ENCODE data around the gene ENO2.
"Not testable (repeated sequence)": the region's sequence is repeated elsewhere in the genome, so short reads cannot be mapped to it uniquely, and the experiment has no call there.

ENO2 gene

DNA sequence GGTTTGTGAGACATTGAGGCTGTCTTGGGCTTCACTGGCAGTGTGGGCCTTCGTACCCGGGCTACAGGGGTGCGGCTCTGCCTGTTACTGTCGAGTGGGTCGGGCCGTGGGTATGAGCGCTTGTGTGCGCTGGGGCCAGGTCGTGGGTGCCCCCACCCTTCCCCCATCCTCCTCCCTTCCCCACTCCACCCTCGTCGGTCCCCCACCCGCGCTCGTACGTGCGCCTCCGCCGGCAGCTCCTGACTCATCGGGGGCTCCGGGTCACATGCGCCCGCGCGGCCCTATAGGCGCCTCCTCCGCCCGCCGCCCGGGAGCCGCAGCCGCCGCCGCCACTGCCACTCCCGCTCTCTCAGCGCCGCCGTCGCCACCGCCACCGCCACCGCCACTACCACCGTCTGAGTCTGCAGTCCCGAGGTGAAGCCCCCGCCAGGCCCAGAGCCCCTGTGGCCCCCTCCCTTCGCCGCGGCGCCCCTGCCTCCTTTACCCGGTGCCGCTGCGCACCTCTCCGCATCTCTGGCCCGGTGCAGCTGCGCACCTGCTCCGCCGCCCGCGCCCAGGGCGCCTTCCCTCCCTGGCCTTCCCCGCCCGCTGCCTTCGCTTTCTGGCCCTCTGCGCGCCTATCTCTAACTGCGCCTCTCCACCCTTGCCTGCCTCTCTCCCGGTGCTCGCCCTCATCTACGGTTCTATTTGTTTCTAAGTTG, at the start of gene ENO2:
Gene ENO2, plus strand, starts transcription at position 335 of the 701 bp plus-strand sequence. CDS start 1,253 bp downstream, outside the sequence.
- DNase-seq, result peak; percentile 79 to 87
- TF ChIP-seq POLR2A (IDR thresholded peaks at IDR 0.05; ENCODE audit: low read length) (peak; percentile 33), GATA1 (IDR thresholded peaks at IDR 0.05; ENCODE audit: low read depth, low read length) (no peak)

DNA sequence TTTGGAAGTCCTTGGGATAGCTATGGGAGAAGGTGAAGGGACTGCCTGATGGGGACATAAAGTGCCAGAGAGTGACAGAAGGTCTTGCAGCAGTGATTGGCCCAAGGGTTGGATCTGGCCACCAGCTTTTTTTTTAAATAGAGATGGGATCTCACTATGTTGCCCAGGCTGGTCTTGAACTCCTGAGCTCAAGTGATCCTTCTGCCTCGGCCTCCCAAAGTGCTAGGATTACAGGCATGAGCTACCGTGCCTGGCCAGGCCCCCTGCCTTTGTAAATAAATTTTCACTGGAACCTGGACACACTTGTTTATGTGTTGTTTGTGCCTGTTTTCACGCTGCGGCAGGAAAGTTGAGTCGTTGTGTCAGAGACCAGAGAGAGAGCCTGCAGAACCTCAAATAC, 49.1 kb upstream of the ENO2 start:
- DNase-seq, result not testable (repeated sequence)

GRCh38 chr12:6866163-6866919, 48.0 kb upstream of the ENO2 start:
- no peak for DNase-seq
- TF ChIP-seq GATA1 (IDR thresholded peaks at IDR 0.05; ENCODE audit: low read depth, low read length) (no peak), POLR2A (IDR thresholded peaks at IDR 0.05; ENCODE audit: low read length) (no peak)

DNA sequence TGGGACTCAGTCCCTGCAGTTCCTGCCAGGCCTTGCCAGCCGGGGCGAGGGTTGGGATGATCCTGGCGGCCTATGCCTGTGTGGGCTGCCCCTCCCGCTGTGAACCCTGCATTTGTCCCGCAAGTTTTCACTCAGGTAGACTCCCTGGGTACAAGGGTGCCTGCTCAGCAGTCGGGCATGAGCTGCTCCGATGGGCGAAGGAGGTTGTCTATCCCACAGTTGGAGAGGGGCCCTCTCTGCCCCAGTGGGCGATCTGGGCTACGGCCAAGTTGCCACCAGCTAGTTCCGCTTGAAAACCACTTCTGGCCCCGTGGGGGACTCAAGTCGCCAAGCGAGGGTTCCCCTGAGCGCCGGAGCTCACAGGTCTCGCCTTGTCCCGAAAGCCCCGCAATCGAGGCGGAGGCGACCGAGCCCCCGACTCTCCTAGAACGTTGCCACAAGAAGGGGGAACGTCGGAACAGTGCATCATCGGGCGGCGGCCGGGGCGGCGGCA, 47.4 kb upstream of the ENO2 start:
- TF ChIP-seq GATA1 (IDR thresholded peaks at IDR 0.05; ENCODE audit: low read depth, low read length), result no peak
- TF ChIP-seq POLR2A (IDR thresholded peaks at IDR 0.05; ENCODE audit: low read length), result no peak
- DNase-seq, result no peak

DNA sequence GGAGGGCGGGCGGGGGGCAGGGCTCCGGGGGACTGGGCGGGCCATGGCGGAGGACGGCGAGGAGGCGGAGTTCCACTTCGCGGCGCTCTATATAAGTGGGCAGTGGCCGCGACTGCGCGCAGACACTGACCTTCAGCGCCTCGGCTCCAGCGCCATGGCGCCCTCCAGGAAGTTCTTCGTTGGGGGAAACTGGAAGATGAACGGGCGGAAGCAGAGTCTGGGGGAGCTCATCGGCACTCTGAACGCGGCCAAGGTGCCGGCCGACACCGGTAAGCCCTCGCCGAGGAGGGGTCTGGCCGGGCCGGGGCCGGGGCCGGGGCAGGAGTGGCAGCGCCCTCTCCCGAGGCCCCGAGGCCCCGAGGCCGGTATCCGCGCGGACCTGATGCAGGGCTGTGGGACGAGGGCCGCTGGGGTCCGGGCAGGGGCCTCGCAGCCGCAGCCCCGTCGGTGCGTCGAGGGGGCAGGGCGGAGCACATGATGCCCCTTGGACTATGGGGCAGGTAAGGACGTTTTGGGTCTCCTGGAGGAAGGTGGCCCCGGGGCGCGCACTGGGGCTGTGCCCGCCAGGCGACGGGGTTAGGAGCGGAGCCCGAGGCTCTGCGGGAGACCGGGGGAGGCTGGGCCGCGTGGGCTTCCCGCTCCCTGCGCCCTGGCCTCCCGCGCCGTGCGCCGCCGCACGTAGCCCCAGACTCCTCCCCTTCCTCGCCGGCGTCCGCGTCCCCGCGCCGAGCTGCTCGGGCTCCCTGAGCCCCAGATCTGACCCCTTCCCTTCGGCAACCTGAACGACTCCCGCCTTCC, 46.8 kb upstream of the ENO2 start, which contains the start of gene TPI1:
Gene TPI1, plus strand, starts transcription at position 119 of the 798 bp plus-strand sequence. Its CDS starts 36 bp downstream, at position 155.
- TF ChIP-seq POLR2A (IDR thresholded peaks at IDR 0.05; ENCODE audit: low read length) (peak; percentile 89), GATA1 (IDR thresholded peaks at IDR 0.05; ENCODE audit: low read depth, low read length) (no peak)
- peak; percentile 88 to 93 for DNase-seq

DNA sequence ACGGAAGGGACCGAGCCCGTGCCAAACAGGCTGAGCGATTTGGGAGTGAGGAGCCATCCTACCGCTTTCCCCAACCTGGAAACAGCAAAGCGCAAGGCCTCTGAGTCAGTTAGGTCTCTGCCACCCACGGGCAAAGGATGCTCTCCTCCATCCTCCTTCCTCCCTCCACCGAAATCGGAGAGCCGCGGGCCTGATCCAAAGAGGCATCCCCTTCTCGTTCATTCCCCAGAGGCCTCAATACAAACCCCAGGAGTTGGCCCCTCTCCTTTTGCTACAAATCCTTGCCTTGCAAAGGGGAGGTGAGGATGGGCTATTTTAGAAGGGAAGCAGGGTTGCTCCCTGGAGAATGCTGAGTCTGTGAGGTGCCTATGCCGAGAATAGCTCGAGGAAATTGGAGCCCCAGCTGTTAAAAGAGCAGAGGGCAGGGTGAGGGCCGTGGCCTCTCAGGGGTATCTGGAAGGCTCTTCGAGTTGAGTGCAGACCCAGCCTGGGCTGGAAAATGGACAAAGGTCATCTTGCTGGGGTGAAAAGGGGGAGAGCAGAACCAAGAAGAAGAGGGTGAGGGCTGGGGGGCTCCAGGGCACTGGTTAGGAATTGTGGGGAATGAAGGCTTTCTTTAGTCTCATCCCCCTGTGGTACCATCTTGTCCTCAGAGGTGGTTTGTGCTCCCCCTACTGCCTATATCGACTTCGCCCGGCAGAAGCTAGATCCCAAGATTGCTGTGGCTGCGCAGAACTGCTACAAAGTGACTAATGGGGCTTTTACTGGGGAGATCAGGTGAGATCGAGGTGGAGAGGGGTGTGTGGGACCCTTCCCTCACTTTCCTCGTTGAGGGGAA, 46.0 kb upstream of the ENO2 start:
- TF ChIP-seq GATA1 (IDR thresholded peaks at IDR 0.05; ENCODE audit: low read depth, low read length) (no peak), POLR2A (IDR thresholded peaks at IDR 0.05; ENCODE audit: low read length) (no peak)
- peak; percentile 53 to 64 for DNase-seq

GRCh38 chr12:6869049-6870021, 45.0 kb upstream of the ENO2 start:
- peak; percentile 89 to 94 for DNase-seq
- TF ChIP-seq POLR2A (IDR thresholded peaks at IDR 0.05; ENCODE audit: low read length) (peak; percentile 38), GATA1 (IDR thresholded peaks at IDR 0.05; ENCODE audit: low read depth, low read length) (no peak)

DNA sequence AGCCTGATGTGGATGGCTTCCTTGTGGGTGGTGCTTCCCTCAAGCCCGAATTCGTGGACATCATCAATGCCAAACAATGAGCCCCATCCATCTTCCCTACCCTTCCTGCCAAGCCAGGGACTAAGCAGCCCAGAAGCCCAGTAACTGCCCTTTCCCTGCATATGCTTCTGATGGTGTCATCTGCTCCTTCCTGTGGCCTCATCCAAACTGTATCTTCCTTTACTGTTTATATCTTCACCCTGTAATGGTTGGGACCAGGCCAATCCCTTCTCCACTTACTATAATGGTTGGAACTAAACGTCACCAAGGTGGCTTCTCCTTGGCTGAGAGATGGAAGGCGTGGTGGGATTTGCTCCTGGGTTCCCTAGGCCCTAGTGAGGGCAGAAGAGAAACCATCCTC, 44.1 kb upstream of the ENO2 start:
- not testable (repeated sequence) for DNase-seq

- TF ChIP-seq GATA1 (IDR thresholded peaks at IDR 0.05; ENCODE audit: low read depth, low read length), result no peak
- peak; percentile 62 for TF ChIP-seq POLR2A (IDR thresholded peaks at IDR 0.05; ENCODE audit: low read length)
- peak; percentile 54 for DNase-seq
These were observed 43.1 kb upstream of the ENO2 start for GRCh38 chr12:6871052-6871957.

GRCh38 chr12:6872073-6873048, 42.0 kb upstream of the ENO2 start:
- peak; percentile 85 to 90 for DNase-seq
- no peak for TF ChIP-seq POLR2A (IDR thresholded peaks at IDR 0.05; ENCODE audit: low read length)
- TF ChIP-seq GATA1 (IDR thresholded peaks at IDR 0.05; ENCODE audit: low read depth, low read length), result no peak

Measured in erythroblast (primary cell).